Activated CD4-positive, alpha-beta T cell treated with anti-CD3 and anti-CD28 coated beads, Interleukin-2, amount 10 ng/mL, durations not matched to agents 7 days and 5 days (primary cell): ENCODE measurements around the gene PSMD1. TPM values are rescaled to one million over a fixed set of nuclear protein-coding genes. Genes with fewer than 3 reads are reported as not detected.
"Not testable (repeated sequence)": the region's sequence is repeated elsewhere in the genome, so short reads cannot be mapped to it uniquely, and the experiment has no call there.

Experiments used
- CTCF ChIA-PET: fragments of 350-600 bp; sonication (Branson Sonifier 250); formaldehyde crosslinking; loops from one replicate; lab custom pipeline; 2021; ENCODE audit warnings: antibody characterized with exemption; lab: Charles Lee
- POLR2A ChIA-PET: fragments of 350-600 bp; sonication (Branson Sonifier 250); formaldehyde crosslinking; loops from one replicate; lab custom pipeline; 2021; ENCODE audit warnings: antibody characterized with exemption; lab: Charles Lee
- DNase-seq: peaks from one replicate; pipeline ENCODE4 v3.0.0-alpha.2; 2020
- H3K27ac Mint-ChIP-seq: one replicate; pipeline ENCODE4 v1.8.0; 2021; ENCODE audit warnings: mild to moderate bottlenecking, moderate library complexity, mixed read lengths
- H3K27me3 Mint-ChIP-seq: one replicate; pipeline ENCODE4 v1.8.0; 2021; ENCODE audit warnings: mixed read lengths
- H3K36me3 Mint-ChIP-seq: one replicate; pipeline ENCODE4 v1.8.0; 2021; ENCODE audit warnings: low read depth, mixed read lengths
- H3K4me1 Mint-ChIP-seq: one replicate; pipeline ENCODE4 v1.8.0; 2021; ENCODE audit warnings: mixed read lengths
- H3K4me3 Mint-ChIP-seq: one replicate; pipeline ENCODE4 v1.8.0; 2021; ENCODE audit warnings: mild to moderate bottlenecking, moderate library complexity, mixed read lengths
- H3K9me3 Mint-ChIP-seq: one replicate; pipeline ENCODE4 v1.8.0; 2021; ENCODE audit warnings: mixed read lengths
- total RNA-seq, 2 experiments: library from RNA; stranded (reverse); gene quantifications; one replicate each; pipeline ENCODE4 v1.2.3, GENCODE V29; 2021

The PSMD1 gene
- total RNA-seq, 2 experiments from 2014 or later = 80.5 to 101 TPM

DNA sequence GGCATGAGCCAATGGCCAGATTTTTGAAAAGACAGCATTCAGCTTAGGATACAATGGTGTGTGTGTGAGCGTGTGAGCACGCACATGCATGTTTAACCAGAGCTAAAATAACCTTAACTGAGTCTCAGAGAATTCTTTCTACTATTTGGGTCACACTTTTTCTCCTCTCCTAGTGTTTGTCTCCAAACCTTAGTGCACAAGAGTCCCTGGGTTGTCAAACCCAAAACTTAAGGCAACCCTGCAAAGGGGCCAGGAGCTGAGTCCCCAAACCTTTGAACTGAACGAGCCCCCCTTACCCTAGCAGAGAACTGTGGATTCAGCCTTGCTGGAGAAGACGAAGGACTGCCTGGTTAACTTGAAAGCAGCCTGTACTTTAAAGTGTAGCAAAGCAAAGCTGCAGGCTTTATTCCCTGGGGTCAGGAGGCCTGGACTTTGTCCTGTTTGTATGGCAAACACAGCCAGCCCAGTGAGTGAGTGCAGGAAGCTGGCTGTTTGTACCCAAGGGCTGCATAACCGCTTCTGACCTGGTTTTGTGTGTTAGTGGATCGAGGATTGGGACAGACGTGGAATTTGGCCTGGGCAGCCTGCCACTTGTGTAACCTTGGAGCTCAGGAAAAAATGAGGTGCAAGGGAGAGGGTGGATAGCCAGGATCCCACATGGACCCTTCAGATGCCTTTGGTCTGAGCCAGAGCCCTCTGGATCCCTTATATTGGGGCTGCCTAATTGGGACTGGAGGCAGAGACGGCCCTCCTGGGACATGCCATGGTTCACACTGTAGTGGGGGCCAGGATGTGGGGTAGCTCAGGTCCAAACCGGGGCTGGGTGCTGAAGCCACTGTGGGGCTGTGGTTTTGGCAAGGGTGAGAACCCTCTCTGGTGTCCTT is 6.4 kb upstream of the PSMD1 start:
- Mint-ChIP-seq H3K27me3 (peaks cover 13% of the 10 kb centered on the region), H3K27ac (no peak overlapping the region), H3K4me3 (no peak overlapping the region), H3K4me1 (peaks cover 25% of the 10 kb centered on the region), H3K36me3 (no peaks in the 10 kb centered on the region), H3K9me3 (no peaks in the 10 kb centered on the region)
- POLR2A ChIA-PET = no interaction called here
- CTCF ChIA-PET = interaction anchor here (0.7 to 1.5 kb wide), 4 partner anchors 11 to 23 kb away, joined by 3 to 5 read pairs (median 3); partner anchors contain the start of gene C2orf72
- DNase-seq = no peak

DNA sequence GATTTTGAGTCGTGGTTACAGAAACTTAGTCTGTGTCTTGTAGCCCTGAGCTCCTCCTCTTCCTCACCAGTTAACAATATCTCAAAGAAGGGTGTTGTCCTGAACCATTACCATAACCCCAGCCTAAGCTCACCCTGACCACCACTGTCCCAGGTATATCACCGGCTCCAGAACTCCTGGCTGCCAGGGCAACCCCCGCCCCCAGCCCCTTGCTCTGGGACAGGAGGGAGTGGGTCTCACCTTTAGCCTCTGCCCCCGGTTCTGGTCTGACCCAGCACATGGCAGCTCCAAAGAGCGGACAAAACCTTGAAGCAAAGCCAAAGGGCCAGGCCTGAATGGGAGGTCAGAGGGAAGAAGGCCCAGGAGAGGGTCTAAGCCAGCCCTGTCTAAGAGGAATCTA is 5.6 kb upstream of the PSMD1 start:
- ChIA-PET CTCF (interaction anchor here (1.1 to 1.5 kb wide), 2 partner anchors 14 to 21 kb away, joined by 3 to 5 read pairs; partner anchors contain the start of gene C2orf72), POLR2A (no interaction called here)
- Mint-ChIP-seq H3K27ac (no peak overlapping the region), H3K4me3 (no peak overlapping the region), H3K27me3 (peaks cover 13% of the 10 kb centered on the region), H3K4me1 (peaks cover 28% of the 10 kb centered on the region), H3K9me3 (no peaks in the 10 kb centered on the region), H3K36me3 (no peaks in the 10 kb centered on the region)
- DNase-seq = no peak

DNA sequence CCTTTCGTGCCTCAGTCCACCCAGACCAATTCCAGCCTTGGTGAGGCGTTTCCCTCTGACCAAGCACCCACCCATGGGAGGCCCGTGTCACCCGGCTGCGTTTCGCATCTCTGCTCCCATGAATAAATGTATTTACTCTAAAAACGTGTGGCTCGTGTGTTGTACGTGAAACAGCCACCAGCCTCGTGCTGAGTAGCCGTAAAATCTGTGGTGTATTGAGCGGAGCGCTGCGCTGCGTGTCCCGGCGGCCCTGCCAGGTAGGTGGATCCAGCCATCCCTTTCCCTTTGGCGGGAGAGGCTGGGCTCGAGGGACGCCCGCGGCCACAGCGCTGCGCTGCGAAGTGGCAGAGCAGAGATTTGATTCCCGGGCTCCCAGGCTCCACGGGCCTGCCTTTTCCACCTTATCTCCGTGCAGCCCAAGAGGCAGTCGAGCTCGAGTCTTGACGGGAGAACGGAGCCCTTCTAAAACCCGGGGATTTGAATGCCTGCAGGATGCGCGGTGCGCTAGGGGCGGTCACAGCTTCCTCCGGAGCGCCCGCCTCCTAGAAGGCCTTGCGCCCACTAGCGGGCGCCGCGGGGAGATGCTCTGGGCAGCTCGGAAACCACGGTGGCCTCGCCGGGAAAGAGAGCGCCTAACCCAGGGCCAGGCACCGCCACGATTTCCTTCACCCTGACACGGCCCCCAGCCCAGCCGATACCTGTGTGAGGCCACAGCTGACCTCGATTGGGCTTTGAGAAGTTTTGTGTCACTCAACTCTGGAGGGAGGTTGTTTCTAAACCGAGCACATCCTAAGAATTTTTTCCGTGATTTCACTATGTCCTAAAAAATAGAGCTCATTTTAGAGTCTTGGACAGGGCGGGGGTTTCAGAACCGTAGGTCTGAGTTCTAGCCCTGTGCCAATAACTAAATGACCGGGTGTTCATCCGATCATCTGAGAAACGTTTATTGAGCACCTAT is 3.9 kb upstream of the PSMD1 start:
- ChIA-PET CTCF (interaction anchor here (0.7 to 2.1 kb wide), 26 partner anchors 8 to 560 kb away, joined by 3 to 10 read pairs (median 4); partner anchors contain the start of gene HTR2B), POLR2A (no interaction called here)
- peak overlapping the region; percentile 76 for H3K27ac Mint-ChIP-seq
- peaks cover 11% of the 10 kb centered on the region for H3K27me3 Mint-ChIP-seq
- H3K9me3 Mint-ChIP-seq = no peaks in the 10 kb centered on the region
- peaks cover 33% of the 10 kb centered on the region for H3K4me1 Mint-ChIP-seq
- peak; percentile 84 for DNase-seq
- H3K36me3 Mint-ChIP-seq = no peaks in the 10 kb centered on the region
- H3K4me3 Mint-ChIP-seq = peak overlapping the region; percentile 83

DNA sequence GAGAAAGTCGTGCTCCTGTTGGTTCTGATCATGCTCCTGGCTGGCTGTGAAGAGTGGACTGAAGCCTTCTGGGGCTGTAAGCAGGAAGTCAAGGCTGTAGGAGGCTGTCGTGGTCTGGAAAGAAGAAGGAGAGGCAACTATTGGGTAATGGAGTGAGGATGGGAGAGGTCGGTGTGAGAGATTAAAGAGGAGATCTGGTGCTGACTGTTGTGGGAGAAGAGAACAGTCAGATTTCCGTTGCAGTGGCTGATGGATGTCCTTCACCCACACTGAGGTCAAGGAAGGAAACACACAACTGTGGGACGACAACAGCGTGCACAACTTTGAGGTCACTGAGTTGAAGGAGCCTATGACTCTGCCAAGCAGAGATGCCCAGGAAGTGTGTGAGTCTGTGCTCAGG is 2.8 kb upstream of the PSMD1 start:
- Mint-ChIP-seq H3K27ac (peak overlapping the region; percentile 32), H3K4me1 (peaks cover 44% of the 10 kb centered on the region), H3K4me3 (no peak overlapping the region), H3K27me3 (peaks cover 11% of the 10 kb centered on the region), H3K9me3 (no peaks in the 10 kb centered on the region), H3K36me3 (no peaks in the 10 kb centered on the region)
- POLR2A ChIA-PET = no interaction called here
- CTCF ChIA-PET = interaction anchor here (1.5 to 2.1 kb wide), 5 partner anchors 59 to 559 kb away, joined by 4 to 7 read pairs (median 4); partner anchors contain the start of gene HTR2B
- no peak for DNase-seq

DNA sequence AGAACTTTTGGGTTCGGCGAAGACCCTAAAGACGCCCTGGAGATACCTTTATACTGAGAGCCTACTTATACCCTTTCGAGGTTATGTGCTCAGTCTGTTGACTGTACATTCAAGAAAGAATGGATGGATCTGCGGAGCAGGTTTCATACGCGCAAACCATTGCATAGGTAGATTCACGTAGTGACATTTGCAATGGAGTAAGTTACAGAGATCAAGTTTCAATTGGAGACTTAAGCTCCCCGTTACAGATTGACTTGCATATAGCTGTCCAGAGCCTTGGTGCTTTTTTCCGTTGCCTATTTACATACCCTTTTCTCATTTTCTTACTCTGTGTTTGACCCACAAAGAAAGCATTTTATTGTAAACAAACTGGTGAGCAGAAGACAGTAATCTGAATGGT is 923 bp downstream of the PSMD1 start:
- CTCF ChIA-PET = interaction anchor here (0.8 to 1.6 kb wide), 5 partner anchors 9 to 154 kb away, joined by 3 to 4 read pairs (median 3); no protein-coding TSS in a partner anchor
- H3K9me3 Mint-ChIP-seq = no peaks in the 10 kb centered on the region
- no peak for DNase-seq
- peak overlapping the region; percentile 100 for H3K27ac Mint-ChIP-seq
- POLR2A ChIA-PET = no interaction called here
- no peaks in the 10 kb centered on the region for H3K27me3 Mint-ChIP-seq
- H3K4me3 Mint-ChIP-seq = peak overlapping the region; percentile 93
- peaks cover 7% of the 10 kb centered on the region for H3K36me3 Mint-ChIP-seq
- H3K4me1 Mint-ChIP-seq = peaks cover 53% of the 10 kb centered on the region

DNA sequence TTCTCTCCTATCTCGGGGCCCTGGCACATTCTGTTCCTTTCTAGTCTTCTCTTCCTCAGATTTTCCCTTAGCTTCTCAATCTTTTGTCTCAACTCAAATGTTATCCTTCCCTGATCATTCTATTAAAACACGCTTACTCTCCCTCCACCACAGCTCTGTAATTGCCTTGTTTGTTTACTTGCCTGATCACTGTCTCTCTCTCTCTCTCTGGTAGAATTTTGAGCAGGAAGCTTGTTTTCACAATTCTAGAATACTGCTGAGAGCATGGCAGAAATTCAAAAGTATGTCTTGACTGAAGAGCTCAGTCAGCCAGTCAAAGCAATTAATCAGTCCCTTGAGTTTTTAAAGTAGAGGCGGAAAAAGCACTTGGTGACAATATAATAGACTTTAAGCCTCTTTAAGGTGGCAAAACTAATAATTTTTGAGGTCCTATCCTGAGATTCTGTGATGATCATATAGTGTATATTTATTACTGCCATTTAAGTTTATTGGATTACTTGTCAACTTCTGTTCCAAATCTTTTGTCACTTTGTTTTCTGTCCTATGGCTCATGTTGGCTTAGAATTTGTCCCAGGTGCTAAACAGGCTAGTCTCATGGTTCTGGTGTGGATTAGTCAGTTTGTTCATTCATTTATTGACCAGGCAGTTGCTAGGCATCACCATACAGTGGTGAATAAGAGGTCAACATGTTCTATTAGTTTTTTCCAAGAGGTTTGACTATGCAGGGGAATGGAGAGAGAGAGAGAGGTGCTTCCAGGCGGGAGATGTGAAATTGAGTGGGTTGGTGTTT is 2.3 kb downstream of the PSMD1 start:
- Mint-ChIP-seq H3K27ac (no peak overlapping the region), H3K4me3 (peak overlapping the region; percentile 93), H3K27me3 (no peaks in the 10 kb centered on the region), H3K9me3 (no peaks in the 10 kb centered on the region), H3K4me1 (peaks cover 40% of the 10 kb centered on the region), H3K36me3 (peaks cover 17% of the 10 kb centered on the region)
- ChIA-PET POLR2A (no interaction called here), CTCF (interaction anchor here (0.9 to 1.1 kb wide), 4 partner anchors 7 to 732 kb away, joined by 3 read pairs; partner anchors contain the start of gene SP140L)
- no peak for DNase-seq

DNA sequence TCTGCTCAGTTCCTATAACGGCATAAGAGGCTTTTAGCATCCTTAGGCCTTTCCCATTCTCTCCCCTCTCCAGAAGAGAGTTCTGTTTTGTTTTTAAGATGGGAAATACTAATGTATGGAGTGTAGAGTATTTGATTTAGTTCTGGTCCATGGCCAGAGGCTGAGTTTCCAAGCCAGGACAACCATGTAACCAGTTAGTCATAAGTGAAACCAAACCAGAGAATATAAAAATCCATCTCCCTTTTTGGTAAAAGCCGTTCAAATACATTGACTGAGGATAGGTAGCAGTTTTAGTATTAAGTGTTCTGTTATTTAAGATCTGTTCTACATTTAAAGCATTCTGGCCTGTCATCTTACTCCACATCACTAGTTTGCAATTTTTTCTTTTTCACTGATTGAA is 3.1 kb downstream of the PSMD1 start:
- CTCF ChIA-PET = interaction anchor here (0.9 kb wide), 1 partner anchor 10 kb away, joined by 3 read pairs; no protein-coding TSS in a partner anchor
- Mint-ChIP-seq H3K9me3 (no peaks in the 10 kb centered on the region), H3K36me3 (peaks cover 18% of the 10 kb centered on the region)

DNA sequence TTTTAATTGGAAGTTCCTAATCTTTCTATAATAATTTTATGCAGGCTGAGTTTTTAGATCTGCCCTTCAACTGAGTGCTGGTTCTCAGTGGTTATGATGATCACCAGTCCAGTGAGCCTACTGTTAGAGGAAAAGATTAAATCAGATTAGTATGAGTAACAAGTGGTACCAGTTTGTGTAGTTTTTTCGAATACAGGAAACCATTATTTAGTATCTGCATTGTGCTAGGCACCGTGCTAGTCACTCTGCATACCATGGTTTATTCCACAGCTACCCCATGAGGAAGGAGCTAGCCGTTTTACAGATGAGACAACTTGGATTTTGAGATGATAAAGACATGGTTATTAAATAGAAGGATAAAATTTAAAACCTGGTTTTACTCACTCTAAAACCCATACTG is 6.1 kb downstream of the PSMD1 start:
- no peaks in the 10 kb centered on the region for H3K9me3 Mint-ChIP-seq
- DNase-seq = no peak
- H3K4me3 Mint-ChIP-seq = no peak overlapping the region
- peaks cover 31% of the 10 kb centered on the region for H3K4me1 Mint-ChIP-seq
- POLR2A ChIA-PET = no interaction called here
- CTCF ChIA-PET = interaction anchor here (2.6 kb wide), 1 partner anchor 10 kb away, joined by 8 read pairs; no protein-coding TSS in a partner anchor
- no peaks in the 10 kb centered on the region for H3K27me3 Mint-ChIP-seq
- H3K36me3 Mint-ChIP-seq = peaks cover 26% of the 10 kb centered on the region
- no peak overlapping the region for H3K27ac Mint-ChIP-seq

More for the DNA sequence above, 3.1 kb downstream of the PSMD1 start:
- H3K4me3 Mint-ChIP-seq = no peak overlapping the region
- POLR2A ChIA-PET = no interaction called here
- H3K4me1 Mint-ChIP-seq = peaks cover 36% of the 10 kb centered on the region
- no peak overlapping the region for H3K27ac Mint-ChIP-seq
- H3K27me3 Mint-ChIP-seq = no peaks in the 10 kb centered on the region
- no peak for DNase-seq

DNA sequence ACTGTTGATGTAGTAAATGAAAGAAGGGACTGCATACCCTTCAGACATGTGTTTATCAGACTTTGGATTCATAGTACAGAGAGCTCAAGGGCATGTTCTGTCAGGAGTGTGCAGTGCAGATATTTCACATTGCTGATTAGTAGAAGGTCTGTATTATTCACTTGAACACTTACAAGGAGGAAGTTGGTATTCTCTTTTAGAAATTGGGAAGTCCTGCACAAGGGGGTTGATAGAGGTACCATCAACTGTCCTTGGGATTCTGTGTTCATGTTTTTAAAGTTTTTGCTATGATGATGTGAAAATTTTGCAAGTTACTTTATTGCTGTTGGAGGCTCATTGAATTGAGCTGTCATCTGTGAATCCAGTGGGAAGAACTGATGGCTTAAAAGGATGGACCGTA is 6.7 kb downstream of the PSMD1 start:
- Mint-ChIP-seq H3K27me3 (no peaks in the 10 kb centered on the region), H3K4me3 (no peak overlapping the region), H3K4me1 (peaks cover 29% of the 10 kb centered on the region), H3K36me3 (peaks cover 31% of the 10 kb centered on the region), H3K27ac (no peak overlapping the region), H3K9me3 (no peaks in the 10 kb centered on the region)
- ChIA-PET POLR2A (no interaction called here), CTCF (interaction anchor here (0.6 to 2.6 kb wide), 3 partner anchors 10 to 323 kb away, joined by 4 to 8 read pairs (median 4); no protein-coding TSS in a partner anchor)
- no peak for DNase-seq

DNA sequence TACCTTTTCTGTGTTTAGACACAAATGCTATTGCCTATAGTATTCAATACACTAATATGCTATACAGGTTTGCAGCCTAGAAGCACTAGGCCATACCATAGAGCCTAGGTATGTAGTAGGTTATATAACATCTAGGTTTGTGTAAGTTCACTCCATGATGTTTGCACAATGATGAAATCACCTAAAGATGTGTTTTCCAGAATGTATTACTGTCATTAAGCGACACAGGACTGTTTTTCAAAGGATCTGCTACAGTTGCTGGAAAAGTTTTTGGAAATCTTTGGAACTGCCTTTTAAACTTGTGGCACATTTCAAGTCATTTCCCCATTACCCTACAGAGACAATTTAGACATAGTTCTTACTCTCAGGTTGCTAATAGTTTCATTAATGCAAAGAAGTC is 9.3 kb downstream of the PSMD1 start:
- Mint-ChIP-seq H3K9me3 (no peaks in the 10 kb centered on the region), H3K27ac (no peak overlapping the region), H3K4me1 (peaks cover 11% of the 10 kb centered on the region), H3K36me3 (peaks cover 35% of the 10 kb centered on the region), H3K4me3 (no peak overlapping the region), H3K27me3 (no peaks in the 10 kb centered on the region)
- DNase-seq = no peak
- ChIA-PET POLR2A (no interaction called here), CTCF (interaction anchor here (0.8 to 1.2 kb wide), 2 partner anchors 8 to 13 kb away, joined by 3 read pairs; no protein-coding TSS in a partner anchor)

DNA sequence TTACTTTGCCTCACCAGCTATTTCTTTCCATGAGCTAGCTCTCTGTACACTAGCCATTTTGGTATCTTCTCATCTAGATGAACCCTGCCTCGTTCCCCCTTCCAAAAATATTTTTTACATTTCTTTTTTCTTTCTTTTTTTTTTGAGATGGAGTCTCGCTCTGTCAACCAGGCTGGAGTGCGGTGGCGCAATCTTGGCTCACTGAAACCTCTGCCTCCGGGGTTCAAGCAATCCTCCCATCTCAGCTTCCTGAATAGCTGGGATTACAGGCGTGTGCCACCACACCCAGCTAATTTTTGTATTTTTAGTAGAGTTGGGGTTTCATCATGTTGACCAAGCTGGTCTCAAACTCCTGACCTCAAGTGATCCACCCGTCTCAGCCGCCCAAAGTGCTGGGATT is 10.9 kb downstream of the PSMD1 start:
- H3K27ac Mint-ChIP-seq, POLR2A ChIA-PET: not testable (repeated sequence)

More for the DNA sequence above, 10.9 kb downstream of the PSMD1 start:
- not testable (repeated sequence) for DNase-seq, H3K4me3 Mint-ChIP-seq, H3K27me3 Mint-ChIP-seq, H3K9me3 Mint-ChIP-seq, H3K4me1 Mint-ChIP-seq
- peaks cover 38% of the 10 kb centered on the region for H3K36me3 Mint-ChIP-seq
- CTCF ChIA-PET = interaction anchor here (1.0 to 1.2 kb wide), 3 partner anchors 11 to 19 kb away, joined by 3 to 4 read pairs (median 3); partner anchors contain the start of gene PSMD1
